NCI-H1092 (cell line): Measurements from ENCODE around the gene ARMS2.

ENCODE experiments used
- DNase-seq: peaks from one replicate; lab custom pipeline; 2025; lab: John Stamatoyannopoulos, UW

Gene ARMS2, protein sequence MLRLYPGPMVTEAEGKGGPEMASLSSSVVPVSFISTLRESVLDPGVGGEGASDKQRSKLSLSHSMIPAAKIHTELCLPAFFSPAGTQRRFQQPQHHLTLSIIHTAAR

DNA sequence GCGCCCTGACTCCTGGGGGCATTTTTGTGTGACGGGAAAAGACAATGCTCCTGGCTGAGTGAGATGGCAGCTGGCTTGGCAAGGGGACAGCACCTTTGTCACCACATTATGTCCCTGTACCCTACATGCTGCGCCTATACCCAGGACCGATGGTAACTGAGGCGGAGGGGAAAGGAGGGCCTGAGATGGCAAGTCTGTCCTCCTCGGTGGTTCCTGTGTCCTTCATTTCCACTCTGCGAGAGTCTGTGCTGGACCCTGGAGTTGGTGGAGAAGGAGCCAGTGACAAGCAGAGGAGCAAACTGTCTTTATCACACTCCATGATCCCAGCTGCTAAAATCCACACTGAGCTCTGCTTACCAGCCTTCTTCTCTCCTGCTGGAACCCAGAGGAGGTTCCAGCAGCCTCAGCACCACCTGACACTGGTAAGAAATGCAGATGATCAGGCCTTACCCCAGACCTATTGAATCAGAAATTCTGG, at the start of gene ARMS2:
Gene ARMS2 (plus strand): TSS at position 51 of the 478 bp plus-strand sequence. CDS start 75 bp downstream, at position 126.
- DNase-seq, result no peak

DNA sequence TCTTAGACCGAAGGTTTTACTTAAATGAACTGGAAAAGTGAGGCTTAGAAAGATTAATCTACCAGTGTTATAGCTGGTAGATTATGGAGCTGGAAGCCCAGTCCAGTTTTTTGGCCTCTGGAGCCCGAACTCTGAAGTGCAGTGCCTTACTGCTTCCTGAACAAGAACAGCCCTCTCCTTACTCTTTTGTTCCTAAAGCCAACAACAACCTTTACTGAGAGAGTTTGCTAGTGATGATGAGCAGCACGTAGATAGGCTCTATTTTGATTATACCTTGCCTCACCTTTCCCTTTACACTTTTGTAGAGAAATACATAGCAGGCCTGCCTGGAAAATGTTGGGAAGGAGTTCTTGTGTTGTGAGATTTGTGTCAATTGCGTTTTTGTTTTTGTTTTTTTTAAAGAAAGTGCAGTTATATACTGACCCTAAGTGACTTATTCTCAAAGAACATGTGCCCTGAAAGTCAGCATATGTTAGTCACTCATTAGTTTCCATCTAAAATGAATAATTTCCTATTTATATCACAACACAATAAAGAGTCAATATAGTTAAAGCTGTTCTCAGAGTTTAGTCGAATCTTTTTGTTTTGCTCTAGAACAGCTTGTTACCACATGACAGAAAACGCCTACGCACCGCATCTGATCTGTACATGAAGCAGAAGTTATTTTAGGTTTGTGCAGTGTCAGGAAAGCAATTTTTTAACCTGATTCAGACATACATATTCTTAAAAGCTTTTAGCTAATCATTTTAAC, 46.9 kb upstream of the ARMS2 start:
- DNase-seq, result no peak

DNA sequence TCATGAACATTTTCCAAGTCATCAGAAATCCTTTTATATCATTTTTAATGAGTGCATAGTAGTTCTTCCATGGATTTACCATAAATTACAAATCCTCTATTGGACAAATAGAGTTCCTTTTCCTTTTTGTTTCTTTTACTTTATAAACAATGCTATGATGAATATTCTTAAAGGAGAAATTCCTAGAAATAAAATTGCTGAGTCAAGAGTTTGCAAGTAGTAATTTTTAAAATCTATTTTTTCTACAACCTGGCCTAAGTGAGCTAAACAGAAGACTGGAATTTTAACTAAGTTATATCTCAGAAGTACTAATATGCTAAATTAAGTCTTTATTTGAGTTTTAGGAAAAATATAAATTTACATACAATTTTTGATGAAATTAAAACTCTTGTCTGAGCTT, 41.1 kb upstream of the ARMS2 start:
- DNase-seq, result no peak

- DNase-seq, result no peak
These were observed 36.8 kb upstream of the ARMS2 start for GRCh38 chr10:122417667-122418066.

- DNase-seq, result no peak
These were observed 35.4 kb upstream of the ARMS2 start for GRCh38 chr10:122419016-122419415.

GRCh38 chr10:122419876-122420623, 34.4 kb upstream of the ARMS2 start:
- DNase-seq, result no peak

- no peak for DNase-seq
These were observed 33.8 kb upstream of the ARMS2 start for GRCh38 chr10:122420624-122421007.

DNA sequence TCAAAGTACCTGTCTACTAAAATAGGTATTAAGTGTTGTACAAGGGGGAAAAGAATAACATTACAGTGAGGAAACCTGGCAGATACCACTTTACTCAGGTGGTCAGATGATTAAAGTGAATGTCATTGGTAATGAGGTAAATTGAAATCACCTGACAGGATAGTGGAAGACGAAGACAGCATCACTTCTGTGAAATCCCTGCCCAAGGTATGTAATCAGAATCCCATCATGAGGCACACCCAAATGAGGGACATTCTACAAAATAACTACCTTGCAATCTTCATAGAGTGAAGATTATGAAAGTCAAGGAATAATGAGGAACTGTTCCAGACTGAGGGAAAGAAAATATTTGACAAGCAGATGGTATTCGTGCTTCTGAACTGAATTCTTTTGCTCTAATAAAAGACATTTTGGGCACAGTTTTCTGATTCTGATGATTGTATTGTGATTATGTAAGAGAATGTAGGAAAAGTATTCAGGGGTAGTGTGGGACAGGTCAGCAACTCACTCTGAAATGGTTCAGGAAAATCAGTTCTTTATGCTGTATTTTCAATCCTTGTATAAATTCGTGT, 33.3 kb upstream of the ARMS2 start:
- DNase-seq, result no peak

GRCh38 chr10:122421742-122422141, 32.7 kb upstream of the ARMS2 start:
- DNase-seq, result no peak

DNA sequence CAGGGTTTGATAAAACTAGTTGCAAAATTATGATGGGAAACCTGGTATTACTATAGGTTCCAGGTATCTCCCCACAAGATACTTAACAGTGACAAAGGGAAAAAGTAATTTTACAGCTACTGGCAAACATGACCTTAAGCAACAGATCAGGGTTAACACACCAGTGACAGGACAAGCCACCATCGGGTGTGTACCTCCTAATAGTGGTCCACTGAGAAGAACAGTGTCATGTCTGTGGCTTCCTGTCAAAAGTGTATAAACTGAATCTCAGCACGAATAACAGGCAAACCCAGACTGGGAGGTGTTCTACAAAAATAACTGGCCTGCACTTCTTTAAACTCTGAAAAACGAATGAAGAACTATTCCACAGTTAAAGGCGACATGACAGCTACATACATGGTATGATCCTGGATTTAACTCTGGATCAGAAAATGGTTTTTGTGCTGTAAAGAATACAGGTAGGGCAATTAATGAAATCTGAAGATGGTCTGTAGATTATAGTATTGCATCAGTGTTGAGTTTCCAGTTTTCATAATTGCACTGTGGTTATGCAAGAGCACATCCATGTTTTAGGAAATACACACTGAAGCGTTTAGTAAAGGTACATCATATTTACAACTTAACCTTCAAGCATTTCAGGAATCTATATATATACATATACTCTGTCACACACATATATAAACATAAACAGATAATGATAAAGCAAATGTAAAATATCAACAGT, 32.0 kb upstream of the ARMS2 start:
- DNase-seq, result no peak

- no peak for DNase-seq
These were observed 30.4 kb upstream of the ARMS2 start for GRCh38 chr10:122424059-122424458.

DNA sequence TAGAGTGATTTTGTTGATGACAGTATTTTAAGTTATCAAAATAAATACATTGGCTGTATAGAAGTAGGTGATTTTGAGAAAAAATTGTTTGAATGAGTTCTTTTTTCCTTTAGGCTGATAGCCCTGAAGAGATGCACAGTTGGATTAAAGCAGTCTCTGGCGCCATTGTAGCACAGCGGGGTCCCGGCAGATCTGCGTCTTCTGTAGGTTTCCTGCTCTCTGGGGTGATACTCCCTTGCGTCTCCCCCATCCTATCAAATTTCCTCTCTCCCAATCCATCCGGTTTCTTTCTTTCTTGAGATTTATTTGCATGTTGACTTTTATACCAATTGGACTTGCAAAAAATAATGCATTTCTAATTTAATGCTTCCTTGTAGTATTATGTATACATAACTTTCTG, 27.6 kb upstream of the ARMS2 start:
- DNase-seq, result no peak

GRCh38 chr10:122427280-122427679, 27.2 kb upstream of the ARMS2 start:
- DNase-seq, result no peak

DNA sequence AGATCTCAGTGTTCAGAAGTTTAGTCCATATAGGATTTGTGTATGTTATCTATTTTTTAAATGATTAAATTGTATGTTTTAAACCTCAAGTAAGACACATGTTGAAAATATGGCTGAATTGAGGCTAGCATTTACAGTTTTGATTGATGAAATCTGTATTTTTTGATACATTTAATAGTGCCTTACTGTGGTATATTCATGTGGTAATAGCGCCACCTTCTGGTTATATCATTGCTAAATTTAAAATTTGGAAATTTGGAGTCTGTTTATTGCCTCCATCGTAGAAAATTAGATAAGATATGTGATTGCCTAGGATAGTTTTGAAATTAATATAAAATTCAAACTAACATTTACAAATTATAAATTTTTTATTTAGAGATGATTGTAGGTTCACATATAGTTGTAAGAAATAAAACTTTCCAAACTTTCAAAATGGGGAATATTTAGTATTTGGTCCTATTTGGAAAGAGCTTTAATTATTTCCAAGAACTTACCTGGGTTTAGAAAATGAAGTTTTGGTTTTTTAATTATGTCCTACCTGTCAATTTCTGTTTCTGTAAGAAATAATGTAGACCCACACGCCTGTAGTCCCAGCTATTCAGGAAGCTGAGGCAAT, 19.1 kb upstream of the ARMS2 start:
- DNase-seq, result peak; percentile 7

- DNase-seq, result no peak
These were observed 12.5 kb upstream of the ARMS2 start for GRCh38 chr10:122441961-122442360.

DNA sequence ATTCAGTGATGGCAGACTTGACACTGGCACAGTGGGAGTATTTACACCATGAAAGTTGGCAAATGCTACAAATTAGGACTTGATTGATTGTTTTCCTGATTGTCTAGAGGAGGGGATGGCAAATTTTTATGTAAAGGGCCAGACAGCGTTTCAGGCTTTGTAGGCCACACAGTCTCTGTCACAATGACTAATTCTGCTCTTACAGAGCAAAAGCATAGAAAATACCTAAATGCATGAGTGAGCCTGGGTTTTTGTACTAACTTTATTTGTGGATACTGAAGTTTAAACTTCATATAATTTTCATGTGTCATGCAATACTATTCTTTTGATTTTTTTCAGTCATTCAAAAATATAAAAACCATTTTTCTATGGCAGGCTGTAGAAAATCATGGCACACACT, 9.0 kb upstream of the ARMS2 start:
- DNase-seq, result no peak

DNA sequence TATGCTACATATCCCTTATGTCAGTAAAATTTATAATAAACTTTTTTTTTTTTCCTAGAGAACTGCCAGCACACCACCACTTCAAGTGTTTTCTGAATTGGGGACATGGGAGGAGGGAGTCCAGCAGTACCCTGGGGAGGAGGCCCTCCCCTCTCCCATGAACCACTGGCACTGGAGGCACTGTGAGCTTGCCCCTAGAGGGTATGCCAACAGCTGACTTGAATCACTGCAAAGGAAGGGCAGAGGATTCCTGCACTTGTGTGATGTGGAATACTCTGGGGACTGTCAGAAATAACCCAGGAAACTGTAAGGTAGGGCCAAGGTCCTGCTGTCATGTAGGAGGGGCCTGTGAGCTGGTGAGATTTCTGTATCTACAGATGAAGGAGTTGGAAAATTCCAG, 8.5 kb upstream of the ARMS2 start:
- DNase-seq, result no peak

DNA sequence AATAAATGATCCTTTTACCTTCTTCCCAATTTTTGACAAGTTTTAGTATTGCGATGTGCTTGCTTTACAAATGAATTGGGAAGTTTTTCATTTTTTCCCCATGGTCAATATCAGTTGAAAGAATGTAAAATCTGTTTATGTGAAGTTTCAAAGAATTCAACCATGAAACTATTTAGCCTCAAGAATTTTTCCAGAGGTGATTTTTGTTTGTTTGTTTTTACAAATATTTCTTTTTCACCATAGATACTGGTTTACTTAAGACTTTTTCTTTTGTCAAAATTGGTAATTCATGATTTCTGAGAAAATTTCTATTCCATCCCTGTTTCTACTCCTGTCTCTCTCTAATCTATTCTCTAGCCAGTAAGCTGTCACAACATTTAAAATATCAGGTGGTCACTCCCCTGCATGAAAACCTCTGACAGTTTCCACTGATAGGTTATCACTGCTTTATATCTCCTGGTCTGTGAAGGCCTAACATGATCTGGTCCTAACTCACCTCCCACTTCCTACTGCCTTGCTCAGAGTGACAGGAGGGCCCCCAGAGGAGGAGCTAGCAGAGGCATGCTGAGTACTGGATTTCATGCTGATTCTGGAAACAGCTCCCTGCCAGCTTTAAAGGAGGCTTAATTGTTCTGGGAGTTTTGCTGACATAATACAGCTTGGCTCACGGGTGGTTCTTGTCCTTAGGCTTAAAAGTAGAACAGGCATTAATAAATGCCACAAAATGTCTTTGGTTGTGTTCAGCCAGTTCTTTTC, 7.6 kb upstream of the ARMS2 start:
- no peak for DNase-seq

DNA sequence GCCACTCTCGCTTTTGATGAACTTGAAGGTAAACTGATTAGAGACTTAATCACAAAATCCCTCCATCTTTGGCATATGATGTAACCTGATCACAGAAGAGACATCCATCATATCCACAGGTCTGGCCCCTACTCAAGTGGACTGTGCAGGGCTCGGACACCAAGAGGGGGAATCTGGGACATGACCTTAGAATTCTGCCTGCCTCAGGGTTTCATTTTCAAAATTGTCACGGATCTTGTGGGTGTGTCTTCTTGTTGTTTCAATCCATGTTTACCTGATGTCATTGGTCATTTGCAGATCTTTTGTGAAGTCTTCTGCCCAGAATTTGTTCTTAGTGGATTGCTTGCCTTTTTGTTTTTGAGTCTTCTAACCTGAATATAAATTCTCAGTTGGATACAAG, 5.9 kb upstream of the ARMS2 start:
- no peak for DNase-seq

- DNase-seq, result no peak
These were observed 5.3 kb upstream of the ARMS2 start for GRCh38 chr10:122449153-122449552.
